A549 (cell line): ENCODE measurements around the gene CCDC136. TPM values are rescaled to one million over a fixed set of nuclear protein-coding genes. Genes with fewer than 3 reads are reported as not detected.

Experiments
- ATAC-seq, 2 experiments: fragments of 200-7000 bp in 1 of 2; fragments of >200 bp in 1 of 2; cut with Nextera tagmentation in 1 of 2; cut with Tn5 transposase in 1 of 2; 3 replicates each; pipeline versions ENCODE4 v1.8.0 to v1.9.1; 2018 to 2020; ENCODE audit warnings: mild to moderate bottlenecking in 1 of 2, moderate library complexity in 1 of 2
- CTCF ChIA-PET: fragments of 300-600 bp; sonication (Branson Sonifier 250); formaldehyde crosslinking; extraction: SDS; loops from one replicate; lab custom pipeline; 2021; ENCODE audit warnings: antibody characterized with exemption, inconsistent platforms; lab: Yijun Ruan, JAX
- POLR2A ChIA-PET: fragments of 350-600 bp; formaldehyde crosslinking; extraction: SDS; loops from one replicate; lab custom pipeline; 2021; ENCODE audit warnings: antibody characterized with exemption, inconsistent platforms; lab: Yijun Ruan, JAX
- DNase-seq, 2 experiments: peaks; one replicate each; pipeline versions ENCODE4 v3.0.0 to v3.0.0-alpha.2; 2011 to 2016; ENCODE audit warnings: low read depth in 1 of 2, low spot score in 1 of 2
- FAIRE-seq: peaks from 2 replicates; lab custom pipeline; 2011; peaks lifted over from hg19 to GRCh38; lab: Jason Lieb, UNC
- H3K27ac ChIP-seq, 2 experiments: fragments of >200 bp; sonication (Bioruptor Twin); formaldehyde crosslinking; 3 replicates each; pipeline ENCODE4 v1.5.1; 2016 to 2017
- H3K4me1 ChIP-seq: fragments of >200 bp; sonication (Bioruptor Twin); formaldehyde crosslinking; 3 replicates; pipeline ENCODE4 v1.6.1; 2016
- H3K4me2 ChIP-seq: fragments of >200 bp; sonication (Bioruptor Twin); formaldehyde crosslinking; 3 replicates; pipeline ENCODE4 v1.6.1; 2016
- H3K4me3 ChIP-seq: fragments of >200 bp; sonication (Bioruptor Twin); formaldehyde crosslinking; 3 replicates; pipeline ENCODE4 v1.5.1; 2016
- H3K9me3 ChIP-seq: fragments of >200 bp; sonication (Bioruptor Twin); formaldehyde crosslinking; 3 replicates; pipeline ENCODE4 v1.6.1; 2016
- CBX2 ChIP-seq: fragments of 200-600 bp; sonication (generic); IDR thresholded peaks from 2 replicates; pipeline ENCODE4 v1.6.1; 2016; ENCODE audit warnings: low read depth, mild to moderate bottlenecking, borderline replicate concordance
- CHD2 ChIP-seq: fragments of 150-350 bp; IDR thresholded peaks from 2 replicates; pipeline ENCODE4 v1.6.1; 2014; ENCODE audit warnings: low read length; ENCODE audit not compliant: partially characterized antibody
- CHD4 ChIP-seq: fragments of 200-600 bp; sonication (generic); IDR thresholded peaks from 2 replicates; pipeline ENCODE4 v1.6.1; 2016; ENCODE audit warnings: antibody characterized with exemption, mild to moderate bottlenecking, borderline replicate concordance
- CTCF ChIP-seq: fragments of >200 bp; sonication (Bioruptor Twin); formaldehyde crosslinking; IDR thresholded peaks from 3 replicates; pipeline ENCODE4 v1.5.1; 2016
- E2F6 ChIP-seq: IDR thresholded peaks from 2 replicates; pipeline ENCODE4 v1.6.1; 2012; ENCODE audit warnings: low read depth, borderline replicate concordance
- ELK1 ChIP-seq: fragments of 150-350 bp; IDR thresholded peaks from 2 replicates; pipeline ENCODE4 v1.6.1; 2014; ENCODE audit warnings: low read depth, mild to moderate bottlenecking, low read length
- ESRRA ChIP-seq: fragments of 150-350 bp; IDR thresholded peaks from 2 replicates; pipeline ENCODE4 v1.6.1; 2014; ENCODE audit warnings: mild to moderate bottlenecking, low read length, borderline replicate concordance
- FOSB ChIP-seq: fragments of 250-450 bp; sonication (Bioruptor Pico); IDR thresholded peaks from 2 replicates; pipeline ENCODE4 v1.5.0; 2020; ENCODE audit warnings: mild to moderate bottlenecking, moderate library complexity
- FOSL2 ChIP-seq, 2 experiments: fragments of 450-650 bp in 1 of 2; fragments of >200 bp in 1 of 2; sonication (Bioruptor Twin) in 1 of 2; formaldehyde crosslinking; IDR thresholded peaks; 2 replicates each; pipeline versions ENCODE4 v1.5.0 to v1.6.1; 2016 to 2020; ENCODE audit warnings: mild to moderate bottlenecking in 1 of 2, moderate library complexity in 1 of 2
- FOXS1 ChIP-seq: fragments of 250-450 bp; sonication (Bioruptor Pico); IDR thresholded peaks from 2 replicates; pipeline ENCODE4 v1.5.0; 2020; ENCODE audit warnings: mild to moderate bottlenecking, moderate library complexity
- HES2 ChIP-seq: fragments of >200 bp; sonication (Bioruptor Twin); formaldehyde crosslinking; IDR thresholded peaks from 2 replicates; pipeline ENCODE4 v1.6.1; 2016
- MAFK ChIP-seq: fragments of 450-650 bp; IDR thresholded peaks from 2 replicates; pipeline ENCODE4 v1.6.1; 2014; ENCODE audit not compliant: partially characterized antibody
- NFE2L2 ChIP-seq: fragments of 150-350 bp; conservative IDR thresholded peaks from 2 replicates; pipeline ENCODE4 v1.6.1; 2014; ENCODE audit warnings: low read length
- NR3C1 ChIP-seq: fragments of >200 bp; sonication (Bioruptor Twin); formaldehyde crosslinking; IDR thresholded peaks from 3 replicates; pipeline ENCODE4 v1.6.1; 2017
- PHF8 ChIP-seq: fragments of 200-600 bp; sonication (generic); IDR thresholded peaks from 2 replicates; pipeline ENCODE4 v1.6.1; 2016; ENCODE audit warnings: low read depth, mild to moderate bottlenecking, antibody characterized with exemption, moderate library complexity, borderline replicate concordance
- POLR2AphosphoS2 ChIP-seq: conservative IDR thresholded peaks from 2 replicates; pipeline ENCODE4 v1.6.1; 2012; ENCODE audit warnings: low read length, improper control_type of control experiment, inconsistent platforms
- RARB ChIP-seq: fragments of 250-450 bp; sonication (Bioruptor Pico); IDR thresholded peaks from 2 replicates; pipeline ENCODE4 v1.8.0; 2021; ENCODE audit warnings: mild to moderate bottlenecking, moderate library complexity
- SREBF2 ChIP-seq: fragments of 450-650 bp; IDR thresholded peaks from 2 replicates; pipeline ENCODE4 v1.6.1; 2014; ENCODE audit warnings: mild to moderate bottlenecking, moderate library complexity
- USF2 ChIP-seq: fragments of 450-650 bp; IDR thresholded peaks from 2 replicates; pipeline ENCODE4 v1.6.1; 2014; ENCODE audit warnings: antibody characterized with exemption
- ZC3H11A ChIP-seq: fragments of 450-650 bp; IDR thresholded peaks from 2 replicates; pipeline ENCODE4 v1.6.1; 2014; ENCODE audit warnings: antibody characterized with exemption, mild to moderate bottlenecking
- WGBS: methylation state at CpG from one replicate; pipeline ENCODE4 v1.1.6; 2017; ENCODE audit errors: missing lambda C conversion rate; 5-methylcytosine and 5-hydroxymethylcytosine counted together
- polyA plus RNA-seq, 4 experiments: library from polyadenylated mRNA; depleted of rRNA in 3 of 4; stranded (reverse); fragments of >200 nt; fragmentation: RNase III in 1 of 4; extraction: RNeasy Plus Mini Kit Qiagen cat#74134 plus additional on column Dnase treatment in 1 of 4; gene quantifications; 2 replicates in 3 of 4; 3 replicates in 1 of 4; pipeline ENCODE4 v1.2.3, GENCODE V29; 2011 to 2017

CCDC136 gene
- polyA plus RNA-seq, 2 of the 4 experiments (the other 2 are of a cell fraction): 4.7 to 5.4 TPM

- H3K4me1 ChIP-seq: no peaks in the 10 kb centered on the region
- H3K9me3 ChIP-seq: no peaks in the 10 kb centered on the region
- 92% methylated on average over 2 of the region's 2 CpGs for WGBS
- no peak for ATAC-seq
- H3K4me3 ChIP-seq: no peak overlapping the region
- FAIRE-seq: no peak
- no peak overlapping the region for H3K27ac ChIP-seq
- no peak overlapping the region for H3K4me2 ChIP-seq
- ChIA-PET POLR2A (interaction anchor here (0.6 kb wide), 1 partner anchor 65 kb away, joined by 4 read pairs; no protein-coding TSS in a partner anchor), CTCF (interaction anchor here (0.6 to 0.8 kb wide), 2 partner anchors 21 to 113 kb away, joined by 3 to 5 read pairs; no protein-coding TSS in a partner anchor)
- no peak for DNase-seq
- no peak for TF ChIP-seq CHD2
Measured at GRCh38 chr7:128757203-128757602, 34.6 kb upstream of the CCDC136 start.

- WGBS: 94% methylated on average over 1 of the region's 1 CpG
- no peaks in the 10 kb centered on the region for H3K4me1 ChIP-seq
- no peaks in the 10 kb centered on the region for H3K9me3 ChIP-seq
- no peak overlapping the region for H3K4me3 ChIP-seq
- ATAC-seq (no peak), DNase-seq (no peak), FAIRE-seq (no peak)
- no peak overlapping the region for H3K4me2 ChIP-seq
- no peak overlapping the region for H3K27ac ChIP-seq
- POLR2A ChIA-PET: no interaction called here
- TF ChIP-seq FOXS1 (no peak), MAFK (peak; percentile 68), ESRRA (no peak), CHD4 (no peak)
- CTCF ChIA-PET: interaction anchor here (0.9 to 1.8 kb wide), 6 partner anchors 11 to 333 kb away, joined by 3 to 5 read pairs (median 3); no protein-coding TSS in a partner anchor
Measured at GRCh38 chr7:128758553-128758952, 33.2 kb upstream of the CCDC136 start.

- H3K4me2 ChIP-seq: no peak overlapping the region
- POLR2A ChIA-PET: no interaction called here
Measured at GRCh38 chr7:128759242-128759641, 32.5 kb upstream of the CCDC136 start.

More at GRCh38 chr7:128759242-128759641, 32.5 kb upstream of the CCDC136 start:
- no peak for DNase-seq
- H3K4me3 ChIP-seq: no peak overlapping the region
- H3K4me1 ChIP-seq: no peaks in the 10 kb centered on the region
- CTCF ChIA-PET: interaction anchor here (1.2 to 1.8 kb wide), 5 partner anchors 10 to 334 kb away, joined by 3 to 5 read pairs (median 3); no protein-coding TSS in a partner anchor
- no peak for TF ChIP-seq FOSL2 (IDR thresholded peaks at IDR 0.05)
- TF ChIP-seq FOSL2 (CRISPR knock-in tag; IDR thresholded peaks at IDR 0.05): no peak
- no peak for TF ChIP-seq FOXS1
- TF ChIP-seq HES2: no peak
- no peak for TF ChIP-seq FOSB (CRISPR knock-in tag)
- TF ChIP-seq ZC3H11A: no peak
- TF ChIP-seq POLR2AphosphoS2: no peak
- TF ChIP-seq NFE2L2: no peak
- TF ChIP-seq CTCF: no peak
- no peak for TF ChIP-seq ELK1
- no peak for TF ChIP-seq RARB (CRISPR knock-in tag)
- no peak for TF ChIP-seq SREBF2
- no peak for TF ChIP-seq NR3C1
- no peak for TF ChIP-seq CBX2
- TF ChIP-seq PHF8: no peak
- TF ChIP-seq MAFK: no peak
- no peak for TF ChIP-seq E2F6
- no peak for TF ChIP-seq USF2
- H3K9me3 ChIP-seq: no peaks in the 10 kb centered on the region
- no peak overlapping the region for H3K27ac ChIP-seq
- no peak for FAIRE-seq
- no peak for ATAC-seq
